Measurements from ENCODE around the gene PINK1.

DNA sequence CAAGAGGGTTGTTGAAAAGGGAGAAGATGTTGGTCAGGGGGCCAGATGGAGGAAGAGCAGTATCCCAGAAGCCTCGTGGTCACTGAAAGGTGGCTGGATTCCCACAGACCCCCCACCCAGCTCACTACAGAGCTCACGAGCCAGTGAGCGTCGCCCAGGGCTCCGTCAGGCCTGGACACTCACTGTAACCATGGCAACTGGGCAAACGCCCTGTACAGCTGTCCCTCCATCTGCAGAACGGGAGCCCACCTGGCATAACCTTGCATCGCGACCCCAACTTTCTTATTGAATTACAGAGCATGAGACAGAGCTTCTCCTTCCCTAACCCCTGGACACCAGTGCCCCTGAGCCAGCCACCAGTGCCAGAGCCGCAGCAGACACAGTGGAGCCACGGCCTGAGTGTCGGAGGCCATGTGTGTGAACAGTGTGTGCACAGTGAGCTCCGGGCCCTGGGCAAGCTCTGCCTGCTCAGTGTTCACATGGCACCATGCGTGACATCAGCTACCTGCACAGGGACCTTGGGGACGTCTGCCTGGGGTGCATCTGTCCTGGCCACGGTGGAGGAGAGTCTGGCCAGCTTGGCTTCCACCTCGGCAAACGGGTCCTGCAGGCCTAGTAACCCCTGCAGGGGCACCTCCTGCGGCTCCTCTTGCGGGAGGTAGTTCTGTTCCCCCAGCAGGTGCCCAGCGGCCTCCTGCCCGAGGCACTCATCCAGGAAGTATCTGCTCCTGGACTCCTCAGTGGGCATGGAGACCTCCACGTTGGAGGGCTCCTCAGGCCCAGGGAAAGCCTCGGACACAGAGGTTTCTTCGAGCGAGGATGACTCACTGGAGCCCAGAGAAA is 53.8 kb downstream of the PINK1 start:
- TF ChIP-seq, protein P1, sequence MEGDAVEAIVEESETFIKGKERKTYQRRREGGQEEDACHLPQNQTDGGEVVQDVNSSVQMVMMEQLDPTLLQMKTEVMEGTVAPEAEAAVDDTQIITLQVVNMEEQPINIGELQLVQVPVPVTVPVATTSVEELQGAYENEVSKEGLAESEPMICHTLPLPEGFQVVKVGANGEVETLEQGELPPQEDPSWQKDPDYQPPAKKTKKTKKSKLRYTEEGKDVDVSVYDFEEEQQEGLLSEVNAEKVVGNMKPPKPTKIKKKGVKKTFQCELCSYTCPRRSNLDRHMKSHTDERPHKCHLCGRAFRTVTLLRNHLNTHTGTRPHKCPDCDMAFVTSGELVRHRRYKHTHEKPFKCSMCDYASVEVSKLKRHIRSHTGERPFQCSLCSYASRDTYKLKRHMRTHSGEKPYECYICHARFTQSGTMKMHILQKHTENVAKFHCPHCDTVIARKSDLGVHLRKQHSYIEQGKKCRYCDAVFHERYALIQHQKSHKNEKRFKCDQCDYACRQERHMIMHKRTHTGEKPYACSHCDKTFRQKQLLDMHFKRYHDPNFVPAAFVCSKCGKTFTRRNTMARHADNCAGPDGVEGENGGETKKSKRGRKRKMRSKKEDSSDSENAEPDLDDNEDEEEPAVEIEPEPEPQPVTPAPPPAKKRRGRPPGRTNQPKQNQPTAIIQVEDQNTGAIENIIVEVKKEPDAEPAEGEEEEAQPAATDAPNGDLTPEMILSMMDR (IDR thresholded peaks at IDR 0.05), result no peak
- TF ChIP-seq POLR2A (IDR thresholded peaks at IDR 0.05), result no peak

Measured in prostate gland (tissue), 2 donors.